H1 (cell line): ENCODE results near the gene MARVELD2. TPM values are rescaled to one million over a fixed set of nuclear protein-coding genes. Genes with fewer than 3 reads are reported as not detected.

Source experiments
- MAX ChIP-seq: IDR thresholded peaks from 2 replicates; pipeline ENCODE4 v1.6.1; 2012; ENCODE audit warnings: inconsistent platforms
- NRF1 ChIP-seq: IDR thresholded peaks from 2 replicates; pipeline ENCODE4 v1.6.1; 2011; ENCODE audit warnings: mild to moderate bottlenecking, low read depth, low read length, improper control_type of control experiment
- polyA plus RNA-seq, 7 experiments: library from polyadenylated mRNA; depleted of rRNA in 3 of 7; stranded (reverse) in 5 of 7; unstranded in 2 of 7; fragments of >200 nt in 5 of 7; fragments of 200-250 nt in 2 of 7; gene quantifications; 1 replicate in 5 of 7; 2 replicates in 1 of 7; 4 replicates in 1 of 7; pipeline versions ENCODE4 v1.2.1 to v1.2.3, GENCODE V29; 2011 to 2013; ENCODE audit warnings: missing spikeins in 2 of 7, mixed read lengths in 2 of 7
- total RNA-seq: library from RNA; stranded (reverse); fragmentation: NEBNext Ultra II Directional; extraction: Animal tissue kit (Norgen Biotek cat#: 25700); gene quantifications from 2 replicates; pipeline ENCODE4 v1.2.1, GENCODE V29; 2021

MARVELD2 gene
- total and polyA plus RNA-seq, 2 of the 8 experiments (the other 6 are each of a cell fraction or from before 2014, with no cell fraction given), result 18.7 to 31.0 TPM

- TF ChIP-seq NRF1 (no peak), MAX (no peak)
These were observed 29.3 kb downstream of the MARVELD2 start (continued) for GRCh38 chr5:69444127-69444754.
